ENCODE measurements around the gene ESYT3. TPM values are rescaled to one million over a fixed set of nuclear protein-coding genes. Genes with fewer than 3 reads are reported as not detected.
"Not testable (repeated sequence)": the region's sequence is repeated elsewhere in the genome, so short reads cannot be mapped to it uniquely, and the experiment has no call there.

The ESYT3 gene
- total RNA-seq, 1 donor from 2014 or later = 2.0 TPM

- Histone ChIP-seq H3K9me3 (no peaks in the 10 kb centered on the region), H3K4me3 (no peak overlapping the region), H3K27ac (no peak overlapping the region), H3K36me3 (no peaks in the 10 kb centered on the region), H3K27me3 (no peaks in the 10 kb centered on the region), H3K4me1 (no peaks in the 10 kb centered on the region)
- intact Hi-C loops (cut with DNase I) = no loop called here
- TF ChIP-seq POLR2A (IDR thresholded peaks at IDR 0.05) (no peak), POLR2AphosphoS5 (IDR thresholded peaks at IDR 0.05; ENCODE audit: insufficient read depth in 1 of 2, low read depth in 1 of 2) (no peak)
- TF ChIP-seq, protein P1, sequence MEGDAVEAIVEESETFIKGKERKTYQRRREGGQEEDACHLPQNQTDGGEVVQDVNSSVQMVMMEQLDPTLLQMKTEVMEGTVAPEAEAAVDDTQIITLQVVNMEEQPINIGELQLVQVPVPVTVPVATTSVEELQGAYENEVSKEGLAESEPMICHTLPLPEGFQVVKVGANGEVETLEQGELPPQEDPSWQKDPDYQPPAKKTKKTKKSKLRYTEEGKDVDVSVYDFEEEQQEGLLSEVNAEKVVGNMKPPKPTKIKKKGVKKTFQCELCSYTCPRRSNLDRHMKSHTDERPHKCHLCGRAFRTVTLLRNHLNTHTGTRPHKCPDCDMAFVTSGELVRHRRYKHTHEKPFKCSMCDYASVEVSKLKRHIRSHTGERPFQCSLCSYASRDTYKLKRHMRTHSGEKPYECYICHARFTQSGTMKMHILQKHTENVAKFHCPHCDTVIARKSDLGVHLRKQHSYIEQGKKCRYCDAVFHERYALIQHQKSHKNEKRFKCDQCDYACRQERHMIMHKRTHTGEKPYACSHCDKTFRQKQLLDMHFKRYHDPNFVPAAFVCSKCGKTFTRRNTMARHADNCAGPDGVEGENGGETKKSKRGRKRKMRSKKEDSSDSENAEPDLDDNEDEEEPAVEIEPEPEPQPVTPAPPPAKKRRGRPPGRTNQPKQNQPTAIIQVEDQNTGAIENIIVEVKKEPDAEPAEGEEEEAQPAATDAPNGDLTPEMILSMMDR (IDR thresholded peaks at IDR 0.05) = no peak
- no peak for DNase-seq (ENCODE audit: extremely low spot score in 2 of 2)
Observed at GRCh38 chr3:138423316-138423715, 11.1 kb upstream of the ESYT3 start.

DNA sequence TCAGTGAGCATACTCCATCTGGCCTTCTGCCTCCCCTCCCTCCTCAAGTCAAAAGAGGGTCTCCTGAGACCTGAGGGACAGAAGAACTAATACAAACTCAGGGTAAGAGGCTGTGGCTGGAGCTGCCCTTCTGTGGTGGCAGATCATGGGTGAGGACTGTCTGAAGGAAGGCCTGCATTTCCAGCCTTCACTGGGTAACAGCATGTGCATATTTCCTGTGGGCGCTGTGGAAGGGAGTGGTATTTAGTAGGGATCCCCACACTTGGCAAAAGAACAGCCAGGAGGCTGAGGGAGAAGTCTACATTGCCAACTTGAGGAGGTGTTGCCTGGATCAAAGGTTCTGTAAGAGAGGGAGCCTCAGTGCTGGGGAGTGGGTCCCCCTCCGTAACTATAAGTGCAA lies 10.1 kb upstream of the ESYT3 start:
- no peaks in the 10 kb centered on the region for H3K36me3 ChIP-seq
- intact Hi-C loops (cut with DNase I) = no loop called here
- H3K4me1 ChIP-seq = no peaks in the 10 kb centered on the region
- no peaks in the 10 kb centered on the region for H3K27me3 ChIP-seq
- no peak for TF ChIP-seq POLR2AphosphoS5 (IDR thresholded peaks at IDR 0.05; ENCODE audit: insufficient read depth in 1 of 2, low read depth in 1 of 2)
- no peaks in the 10 kb centered on the region for H3K9me3 ChIP-seq
- no peak overlapping the region for H3K27ac ChIP-seq
- DNase-seq (ENCODE audit: extremely low spot score in 2 of 2) = no peak
- H3K4me3 ChIP-seq = no peak overlapping the region

- intact Hi-C loops (cut with DNase I) = no loop called here
- no peak overlapping the region for H3K27ac ChIP-seq
- TF ChIP-seq, protein P1 (IDR thresholded peaks at IDR 0.05) = peak in 1 of 3 experiments; percentile 13
- TF ChIP-seq POLR2AphosphoS5 (IDR thresholded peaks at IDR 0.05; ENCODE audit: insufficient read depth in 1 of 2, low read depth in 1 of 2) (no peak), POLR2A (IDR thresholded peaks at IDR 0.05) (no peak)
- no peaks in the 10 kb centered on the region for H3K27me3 ChIP-seq
- no peaks in the 10 kb centered on the region for H3K36me3 ChIP-seq
- DNase-seq (ENCODE audit: extremely low spot score in 2 of 2) = no peak
- H3K4me3 ChIP-seq = no peak overlapping the region
- H3K4me1 ChIP-seq = no peaks in the 10 kb centered on the region
- no peaks in the 10 kb centered on the region for H3K9me3 ChIP-seq
Observed at GRCh38 chr3:138426211-138426610, 8.2 kb upstream of the ESYT3 start.

DNA sequence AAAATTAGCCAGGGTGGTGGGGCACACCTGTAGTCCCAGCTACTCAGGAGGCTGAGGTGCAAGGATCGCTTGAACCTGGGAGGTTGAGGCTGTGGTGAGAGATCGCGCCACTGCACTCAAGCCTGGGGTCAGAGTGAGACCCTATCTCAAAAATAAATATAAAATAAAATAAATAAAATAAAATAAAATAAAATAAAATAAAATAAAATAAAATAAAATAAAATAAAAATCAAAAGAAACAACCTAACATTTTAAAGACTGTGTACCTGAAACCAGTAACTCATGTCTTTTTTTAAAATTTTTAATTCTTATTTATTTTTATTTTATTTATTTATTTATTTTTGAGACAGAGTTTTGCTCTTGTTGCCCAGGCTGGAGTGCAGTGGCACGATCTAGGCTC lies 7.7 kb upstream of the ESYT3 start:
- not testable (repeated sequence) for H3K4me1 ChIP-seq

GRCh38 chr3:138429665-138430064 lies 4.8 kb upstream of the ESYT3 start:
- intact Hi-C loops (cut with DNase I) = no loop called here
- no peaks in the 10 kb centered on the region for H3K36me3 ChIP-seq
- no peak overlapping the region for H3K4me3 ChIP-seq
- H3K4me1 ChIP-seq = peaks cover 15% of the 10 kb centered on the region
- TF ChIP-seq POLR2A (IDR thresholded peaks at IDR 0.05) = no peak
- TF ChIP-seq, protein P1 (IDR thresholded peaks at IDR 0.05) = no peak
- TF ChIP-seq POLR2AphosphoS5 (IDR thresholded peaks at IDR 0.05; ENCODE audit: insufficient read depth in 1 of 2, low read depth in 1 of 2) = no peak
- H3K27ac ChIP-seq = no peak overlapping the region
- DNase-seq (ENCODE audit: extremely low spot score in 2 of 2) = no peak
- no peaks in the 10 kb centered on the region for H3K9me3 ChIP-seq
- H3K27me3 ChIP-seq = peaks cover 5% of the 10 kb centered on the region

More for the DNA sequence above, 7.7 kb upstream of the ESYT3 start:
- H3K36me3 ChIP-seq; DNase-seq (ENCODE audit: extremely low spot score in 2 of 2); H3K27ac ChIP-seq; H3K4me3 ChIP-seq; H3K9me3 ChIP-seq; H3K27me3 ChIP-seq; intact Hi-C loops (cut with DNase I): not testable (repeated sequence)

DNA sequence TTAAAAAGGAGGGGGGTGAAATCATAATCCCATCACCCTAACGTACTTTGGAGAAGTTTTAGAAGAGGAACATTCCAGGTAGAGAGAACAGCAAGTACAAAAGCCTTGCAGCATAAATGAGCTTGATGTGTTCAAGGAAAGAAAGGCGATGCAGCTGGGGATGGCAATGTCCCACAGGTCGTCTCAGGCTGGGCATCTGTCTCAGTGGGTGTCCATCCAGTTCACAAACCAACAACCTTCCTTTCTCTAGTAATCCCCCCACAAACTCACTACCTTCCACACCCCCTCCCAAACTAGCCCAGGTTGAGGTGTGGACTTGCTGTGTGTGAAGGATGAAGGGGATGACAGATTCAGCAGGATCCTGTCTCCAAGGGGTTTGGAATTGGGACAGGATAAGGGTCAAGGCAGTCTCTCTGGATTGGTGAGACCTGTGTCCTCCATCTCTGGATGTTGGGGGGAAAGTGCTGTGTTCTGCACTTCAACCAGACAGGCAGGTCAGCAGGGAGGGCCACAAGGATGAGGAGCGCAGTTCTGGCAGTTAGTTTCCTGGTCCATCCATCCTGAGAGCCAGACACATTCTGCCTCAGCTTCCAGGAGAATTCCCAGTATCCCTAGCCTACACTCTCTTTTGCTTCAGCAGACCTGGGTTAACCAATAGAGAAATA lies 1.7 kb upstream of the ESYT3 start:
- no peaks in the 10 kb centered on the region for H3K36me3 ChIP-seq
- no peak overlapping the region for H3K4me3 ChIP-seq
- no peak overlapping the region for H3K27ac ChIP-seq
- H3K27me3 ChIP-seq = peaks cover 5% of the 10 kb centered on the region
- intact Hi-C loops (cut with DNase I) = no loop called here
- no peak for DNase-seq (ENCODE audit: extremely low spot score in 2 of 2)
- H3K4me1 ChIP-seq = peaks cover 26% of the 10 kb centered on the region
- no peak for TF ChIP-seq POLR2AphosphoS5 (IDR thresholded peaks at IDR 0.05; ENCODE audit: insufficient read depth in 1 of 2, low read depth in 1 of 2)
- TF ChIP-seq, protein P1 (IDR thresholded peaks at IDR 0.05) = no peak
- TF ChIP-seq POLR2A (IDR thresholded peaks at IDR 0.05) = no peak
- H3K9me3 ChIP-seq = no peaks in the 10 kb centered on the region

Data from vagina (tissue), 2 donors.